ENCODE measurements around the gene ATP5PB.

ATP5PB gene

GRCh38 chr1:111446967-111447892, 2.0 kb upstream of the ATP5PB start:
- no peak for DNase-seq

- no peak for DNase-seq
Measured at GRCh38 chr1:111448482-111448917, 764 bp upstream of the ATP5PB start.

- no peak for DNase-seq
Measured at GRCh38 chr1:111449703-111450017, 396 bp downstream of the ATP5PB start.

GRCh38 chr1:111450185-111450584, 921 bp downstream of the ATP5PB start:
- no peak for DNase-seq

- no peak for DNase-seq
Measured at GRCh38 chr1:111452581-111452980, 3.3 kb downstream of the ATP5PB start.

- no peak for DNase-seq
Measured at GRCh38 chr1:111453706-111454105, 4.4 kb downstream of the ATP5PB start.

GRCh38 chr1:111454859-111455641, 5.8 kb downstream of the ATP5PB start:
- no peak for DNase-seq

- no peak for DNase-seq
Measured at GRCh38 chr1:111455642-111456031, 6.4 kb downstream of the ATP5PB start.

GRCh38 chr1:111461765-111462164, 12.5 kb downstream of the ATP5PB start:
- no peak for DNase-seq

GRCh38 chr1:111462370-111463028, 13.2 kb downstream of the ATP5PB start:
- DNase-seq, result no peak

GRCh38 chr1:111463029-111463683, 13.9 kb downstream of the ATP5PB start:
- no peak for DNase-seq

- no peak for DNase-seq
Measured at GRCh38 chr1:111465754-111466153, 16.5 kb downstream of the ATP5PB start.

GRCh38 chr1:111466480-111466879, 17.2 kb downstream of the ATP5PB start:
- no peak for DNase-seq

GRCh38 chr1:111467865-111468716, 18.8 kb downstream of the ATP5PB start:
- no peak for DNase-seq

GRCh38 chr1:111468717-111469100, 19.4 kb downstream of the ATP5PB start:
- DNase-seq, result peak; percentile 26

GRCh38 chr1:111469539-111469938, 20.3 kb downstream of the ATP5PB start:
- no peak for DNase-seq

GRCh38 chr1:111470596-111470995, 21.3 kb downstream of the ATP5PB start:
- DNase-seq, result no peak

- no peak for DNase-seq
Measured at GRCh38 chr1:111471012-111471411, 21.7 kb downstream of the ATP5PB start.

- no peak for DNase-seq
Measured at GRCh38 chr1:111471538-111471937, 22.3 kb downstream of the ATP5PB start.

GRCh38 chr1:111474106-111474505, 24.8 kb downstream of the ATP5PB start:
- DNase-seq, result no peak

- DNase-seq, result no peak
Measured at GRCh38 chr1:111474521-111474920, 25.3 kb downstream of the ATP5PB start.

GRCh38 chr1:111475701-111476100, 26.4 kb downstream of the ATP5PB start:
- DNase-seq, result no peak

Data from NCI-H1105 (cell line).